ENCODE measurements around the gene ZNF853. TPM values are rescaled to one million over a fixed set of nuclear protein-coding genes. Genes with fewer than 3 reads are reported as not detected.
A peak's percentile ranks its signal among the peaks of the same experiment; 100 is the strongest.

The ZNF853 gene
- total and polyA plus RNA-seq, 10 of the 15 experiments (the other 5 are each of a cell fraction or from before 2014, with no cell fraction given): 0.04 to 0.26 (median 0.05) TPM; not detected in 4

- ChIA-PET SMC1A (ENCODE audit: uncharacterized antibody, unreplicated experiment) (no interaction called here), RAD21 (ENCODE audit: unreplicated experiment) (no interaction called here), POLR2A (interaction anchor here (0.6 kb wide), 1 partner anchor 323 kb away, joined by 5 read pairs; no protein-coding TSS in a partner anchor), CTCF (interaction anchor here (1.6 to 2.2 kb wide), 2 partner anchors 10 to 55 kb away, joined by 4 to 9 read pairs; no protein-coding TSS in a partner anchor)
- Histone ChIP-seq H3K27ac (ENCODE audit: control insufficient read depth, insufficient read depth) (no peak overlapping the region), H3K36me3 (ENCODE audit: control insufficient read depth in 2 of 2, insufficient read depth in 2 of 2, low read length in 1 of 2) (no peaks in the 10 kb centered on the region), H2AFZ (ENCODE audit: control insufficient read depth, low read depth, low read length) (no peak overlapping the region), H3K79me2 (ENCODE audit: control insufficient read depth, insufficient read depth, low read length) (no peaks in the 10 kb centered on the region), H3K9ac (ENCODE audit: control insufficient read depth, insufficient read depth, low read length) (no peak overlapping the region), H3K27me3 (replicated peaks in 1 of 2; ENCODE audit: control insufficient read depth in 2 of 2, insufficient read depth in 2 of 2, low read length in 1 of 2) (no peaks in the 10 kb centered on the region), H3K4me3 (no peak overlapping the region), H3K9me3 (replicated peaks; ENCODE audit: control insufficient read depth, insufficient read depth, low read length) (no peaks in the 10 kb centered on the region), H3K4me1 (ENCODE audit: control insufficient read depth, insufficient read depth, low read length) (0 out of 2 replicates have a peak, but pooled peaks cover 3% of the 10 kb centered on the region), H3K4me2 (ENCODE audit: control insufficient read depth, insufficient read depth) (no peak overlapping the region), H4K20me1 (ENCODE audit: control insufficient read depth, insufficient read depth) (no peaks in the 10 kb centered on the region)
- intact Hi-C loops (cut with micrococcal nuclease; ENCODE audit: unreplicated experiment): loop anchor here (5.0 kb wide), 1 partner anchor 54 kb away; no protein-coding TSS in a partner anchor
- WGBS (ENCODE audit: insufficient coverage, insufficient replicate concordance, low lambda C conversion rate, missing lambda C conversion rate): 28% methylated on average over 7 of the region's 7 CpGs
- no TSS peak for BruUV-seq (replicated peaks)
- peak; percentile 53; the same call in 2 of the 3 replicates for ATAC-seq
- no peak for DNase-seq (ENCODE audit: low read depth, low spot score)
- FAIRE-seq: no peak
- in situ Hi-C loops (cut with MboI): no loop called here
- TF ChIP-seq SREBF1 (IDR thresholded peaks at IDR 0.05; ENCODE audit: low read length): no peak
- TF ChIP-seq E2F4 (IDR thresholded peaks at IDR 0.05; ENCODE audit: low read depth, low read length): no peak
- no peak for TF ChIP-seq IRF3 (IDR thresholded peaks at IDR 0.05)
- peak; percentile 58; the same call in 1 of the 2 replicates for TF ChIP-seq TCF3 (IDR thresholded peaks at IDR 0.05; ENCODE audit: borderline replicate concordance, insufficient read depth, low read depth, low read length)
- no peak for TF ChIP-seq MTA2 (IDR thresholded peaks at IDR 0.05; ENCODE audit: low read depth)
- TF ChIP-seq, protein P1, sequence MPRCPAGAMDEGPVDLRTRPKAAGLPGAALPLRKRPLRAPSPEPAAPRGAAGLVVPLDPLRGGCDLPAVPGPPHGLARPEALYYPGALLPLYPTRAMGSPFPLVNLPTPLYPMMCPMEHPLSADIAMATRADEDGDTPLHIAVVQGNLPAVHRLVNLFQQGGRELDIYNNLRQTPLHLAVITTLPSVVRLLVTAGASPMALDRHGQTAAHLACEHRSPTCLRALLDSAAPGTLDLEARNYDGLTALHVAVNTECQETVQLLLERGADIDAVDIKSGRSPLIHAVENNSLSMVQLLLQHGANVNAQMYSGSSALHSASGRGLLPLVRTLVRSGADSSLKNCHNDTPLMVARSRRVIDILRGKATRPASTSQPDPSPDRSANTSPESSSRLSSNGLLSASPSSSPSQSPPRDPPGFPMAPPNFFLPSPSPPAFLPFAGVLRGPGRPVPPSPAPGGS (IDR thresholded peaks at IDR 0.05; ENCODE audit: borderline replicate concordance, insufficient read depth, low read depth, low read length, poor library complexity, severe bottlenecking): peak; percentile 82
- TF ChIP-seq FOS (IDR thresholded peaks at IDR 0.05; ENCODE audit: borderline replicate concordance, extremely low read depth, insufficient read length): no peak
- no peak for TF ChIP-seq NR2C1 (IDR thresholded peaks at IDR 0.05)
- no peak for TF ChIP-seq ASH2L (IDR thresholded peaks at IDR 0.05; ENCODE audit: borderline replicate concordance, low read depth)
- no peak for TF ChIP-seq SIN3A (IDR thresholded peaks at IDR 0.05; ENCODE audit: low read depth, low read length)
- TF ChIP-seq SREBF2 (IDR thresholded peaks at IDR 0.05; ENCODE audit: low read length): no peak
- no peak for TF ChIP-seq ATF7 (IDR thresholded peaks at IDR 0.05; ENCODE audit: low read depth)
- no peak for TF ChIP-seq GABPA (IDR thresholded peaks at IDR 0.05; ENCODE audit: low read depth)
- no peak for TF ChIP-seq LARP7 (IDR thresholded peaks at IDR 0.05)
- TF ChIP-seq, protein P2, sequence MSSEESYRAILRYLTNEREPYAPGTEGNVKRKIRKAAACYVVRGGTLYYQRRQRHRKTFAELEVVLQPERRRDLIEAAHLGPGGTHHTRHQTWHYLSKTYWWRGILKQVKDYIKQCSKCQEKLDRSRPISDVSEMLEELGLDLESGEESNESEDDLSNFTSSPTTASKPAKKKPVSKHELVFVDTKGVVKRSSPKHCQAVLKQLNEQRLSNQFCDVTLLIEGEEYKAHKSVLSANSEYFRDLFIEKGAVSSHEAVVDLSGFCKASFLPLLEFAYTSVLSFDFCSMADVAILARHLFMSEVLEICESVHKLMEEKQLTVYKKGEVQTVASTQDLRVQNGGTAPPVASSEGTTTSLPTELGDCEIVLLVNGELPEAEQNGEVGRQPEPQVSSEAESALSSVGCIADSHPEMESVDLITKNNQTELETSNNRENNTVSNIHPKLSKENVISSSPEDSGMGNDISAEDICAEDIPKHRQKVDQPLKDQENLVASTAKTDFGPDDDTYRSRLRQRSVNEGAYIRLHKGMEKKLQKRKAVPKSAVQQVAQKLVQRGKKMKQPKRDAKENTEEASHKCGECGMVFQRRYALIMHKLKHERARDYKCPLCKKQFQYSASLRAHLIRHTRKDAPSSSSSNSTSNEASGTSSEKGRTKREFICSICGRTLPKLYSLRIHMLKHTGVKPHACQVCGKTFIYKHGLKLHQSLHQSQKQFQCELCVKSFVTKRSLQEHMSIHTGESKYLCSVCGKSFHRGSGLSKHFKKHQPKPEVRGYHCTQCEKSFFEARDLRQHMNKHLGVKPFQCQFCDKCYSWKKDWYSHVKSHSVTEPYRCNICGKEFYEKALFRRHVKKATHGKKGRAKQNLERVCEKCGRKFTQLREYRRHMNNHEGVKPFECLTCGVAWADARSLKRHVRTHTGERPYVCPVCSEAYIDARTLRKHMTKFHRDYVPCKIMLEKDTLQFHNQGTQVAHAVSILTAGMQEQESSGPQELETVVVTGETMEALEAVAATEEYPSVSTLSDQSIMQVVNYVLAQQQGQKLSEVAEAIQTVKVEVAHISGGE (CRISPR knock-in tag; IDR thresholded peaks at IDR 0.05): no peak
Measured at GRCh38 chr7:6571160-6571779, 44.1 kb upstream of the ZNF853 start.
